Retina (tissue), 1 donor: Measurements from ENCODE around the gene WDR17.

Experiments used
- DNase-seq: peaks from one replicate; pipeline ENCODE4 v3.0.0-alpha.2; 2016

WDR17 gene

GRCh38 chr4:176102414-176103063 lies 36.9 kb downstream of the WDR17 start:
- DNase-seq: no peak

- DNase-seq: no peak
Measured at GRCh38 chr4:176107695-176108094, 42.1 kb downstream of the WDR17 start.

DNA sequence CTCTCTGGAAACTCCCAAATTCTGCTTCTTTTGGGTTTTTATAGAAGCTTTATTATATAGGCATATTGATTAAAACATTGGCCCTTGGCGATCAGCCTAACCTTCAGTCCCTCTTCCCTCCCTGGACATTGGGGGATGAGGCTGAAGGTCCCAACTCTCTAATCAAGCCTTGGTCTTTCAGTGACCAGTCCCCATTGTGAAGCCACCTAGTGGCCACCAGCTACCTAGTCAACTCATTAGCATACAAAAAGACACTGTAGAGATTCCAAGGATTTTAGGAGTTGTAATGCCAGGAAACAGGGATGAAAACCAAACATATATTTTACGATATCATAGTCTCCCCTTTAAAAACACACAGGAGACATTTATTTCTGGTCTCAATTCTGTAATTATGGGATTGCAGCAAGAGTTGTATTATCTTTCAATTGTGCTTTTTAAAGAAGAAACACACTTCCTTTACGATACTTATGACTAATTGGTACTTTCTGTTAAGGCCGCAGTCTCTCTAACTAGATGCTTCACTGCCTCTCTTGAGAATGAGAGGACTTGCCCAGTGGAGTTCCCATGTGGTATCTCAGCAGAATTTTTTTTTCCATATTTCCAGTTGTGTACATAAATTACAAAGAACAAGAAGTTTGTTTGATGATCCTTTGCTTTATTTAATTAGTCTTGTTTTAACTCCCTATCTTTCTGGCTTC lies 58.2 kb downstream of the WDR17 start:
- DNase-seq: peak; percentile 19

DNA sequence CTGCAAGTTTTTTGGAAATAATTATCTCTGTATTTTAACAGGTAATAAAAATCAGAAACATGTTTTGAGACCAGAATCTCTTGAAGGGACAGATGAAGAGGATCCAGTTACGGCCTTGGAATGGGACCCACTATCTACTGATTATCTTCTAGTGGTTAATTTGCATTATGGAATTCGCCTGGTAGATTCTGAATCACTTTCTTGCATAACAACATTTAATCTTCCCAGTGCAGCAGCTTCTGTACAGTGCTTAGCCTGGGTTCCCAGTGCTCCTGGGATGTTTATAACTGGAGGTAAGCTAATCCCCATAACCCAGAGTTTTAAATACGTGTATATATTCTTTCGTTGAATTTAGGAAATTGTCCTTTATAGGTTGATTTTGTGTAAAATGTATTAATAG lies 59.4 kb downstream of the WDR17 start:
- no peak for DNase-seq

DNA sequence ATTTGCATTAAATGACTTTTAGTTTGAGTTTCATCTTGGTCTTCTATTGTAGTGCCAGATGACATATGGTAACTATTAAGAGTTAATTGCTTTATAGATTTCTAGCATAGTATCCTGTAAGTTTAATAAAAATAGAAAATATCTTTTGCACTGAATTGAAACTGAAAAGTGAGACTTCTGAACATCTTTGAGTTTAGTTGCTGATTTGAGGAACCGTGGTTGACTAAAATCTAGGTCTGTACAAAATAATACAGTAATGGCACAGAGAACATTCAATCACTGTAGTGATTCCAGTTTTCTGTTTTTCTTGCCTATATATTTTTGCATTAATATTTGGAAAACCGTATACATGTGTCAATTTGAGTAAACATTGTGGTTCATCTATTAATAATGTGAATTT lies 69.0 kb downstream of the WDR17 start:
- no peak for DNase-seq

DNA sequence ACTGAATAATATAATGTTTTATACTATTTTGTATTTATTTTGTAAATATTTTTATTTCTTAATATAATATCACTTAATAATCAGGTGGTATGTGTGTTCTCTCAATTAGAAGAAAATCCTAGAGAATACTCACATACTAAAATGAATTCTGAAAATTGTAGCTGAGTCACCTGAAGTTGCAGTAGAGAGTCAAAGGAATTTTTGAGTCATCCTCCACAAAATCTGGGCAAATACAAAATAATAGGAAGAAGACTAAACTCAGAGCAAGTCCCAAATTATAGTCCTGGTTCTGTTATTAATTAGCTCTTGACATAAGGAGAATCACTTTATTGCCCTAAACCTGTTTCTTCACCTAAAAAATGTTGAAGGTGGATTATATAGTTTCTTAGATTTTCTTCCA lies 72.0 kb downstream of the WDR17 start:
- no peak for DNase-seq

DNA sequence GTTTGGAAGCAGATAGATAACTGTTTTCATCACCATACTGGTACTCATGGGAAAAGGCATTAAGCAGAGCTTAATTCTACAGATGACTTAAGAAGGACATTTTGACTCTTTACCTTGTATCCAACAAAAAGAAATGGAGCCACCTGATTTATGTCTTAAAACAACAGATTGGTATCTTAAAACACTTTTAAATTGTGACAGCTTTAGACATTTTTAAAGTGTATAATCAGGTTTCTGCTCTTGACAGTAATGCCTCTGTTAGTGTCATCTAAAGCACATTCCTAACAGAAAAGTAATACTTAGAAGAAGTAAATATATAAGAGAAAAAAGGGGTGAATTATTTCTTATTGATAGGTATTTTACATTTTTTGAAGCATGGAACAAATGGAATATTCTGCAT lies 73.9 kb downstream of the WDR17 start:
- no peak for DNase-seq

- DNase-seq: no peak
Measured at GRCh38 chr4:176142253-176142652, 76.6 kb downstream of the WDR17 start.

GRCh38 chr4:176149680-176150355 lies 84.2 kb downstream of the WDR17 start:
- DNase-seq: no peak

GRCh38 chr4:176150356-176150682 lies 84.7 kb downstream of the WDR17 start:
- no peak for DNase-seq

- DNase-seq: no peak
Measured at GRCh38 chr4:176150704-176151103, 85.1 kb downstream of the WDR17 start.

DNA sequence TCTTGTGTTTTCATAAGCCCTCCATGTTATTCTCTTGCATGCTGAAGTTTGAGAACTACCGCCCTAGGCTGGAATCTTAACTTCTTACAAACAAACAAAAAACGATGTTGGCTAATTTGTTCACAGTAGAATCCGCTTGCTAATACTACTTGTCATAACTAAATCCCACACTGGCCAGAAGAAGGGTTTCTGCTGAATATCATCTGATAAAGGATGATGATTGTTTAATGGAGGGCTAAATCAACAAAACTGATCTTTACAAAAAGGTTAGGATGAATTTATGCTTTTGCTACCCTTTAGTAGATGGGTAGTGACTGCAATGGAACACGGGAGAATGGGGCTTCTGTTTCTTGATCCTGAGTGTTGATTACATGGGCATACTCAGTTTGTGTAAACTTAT lies 87.5 kb downstream of the WDR17 start:
- DNase-seq: no peak

- DNase-seq: no peak
Measured at GRCh38 chr4:176156656-176157055, 91.0 kb downstream of the WDR17 start.

DNA sequence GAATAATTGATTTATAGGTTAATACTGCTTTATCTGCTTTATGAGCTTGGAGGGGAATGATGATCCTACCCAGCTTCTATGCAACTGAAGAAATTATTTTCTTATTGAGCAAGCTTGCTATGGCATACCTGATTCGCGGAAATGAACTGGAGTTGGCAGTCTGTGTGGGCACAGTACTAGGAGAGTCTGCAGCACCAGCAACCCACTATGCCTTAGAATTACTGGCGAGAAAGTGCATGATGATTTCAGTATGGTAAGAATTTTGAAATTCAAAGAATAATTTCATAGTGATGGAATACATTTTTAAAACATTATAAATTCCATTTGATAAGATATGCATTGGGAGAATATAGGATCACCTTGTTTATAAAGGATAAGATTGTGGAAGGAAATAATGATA lies 97.4 kb downstream of the WDR17 start:
- DNase-seq: no peak

DNA sequence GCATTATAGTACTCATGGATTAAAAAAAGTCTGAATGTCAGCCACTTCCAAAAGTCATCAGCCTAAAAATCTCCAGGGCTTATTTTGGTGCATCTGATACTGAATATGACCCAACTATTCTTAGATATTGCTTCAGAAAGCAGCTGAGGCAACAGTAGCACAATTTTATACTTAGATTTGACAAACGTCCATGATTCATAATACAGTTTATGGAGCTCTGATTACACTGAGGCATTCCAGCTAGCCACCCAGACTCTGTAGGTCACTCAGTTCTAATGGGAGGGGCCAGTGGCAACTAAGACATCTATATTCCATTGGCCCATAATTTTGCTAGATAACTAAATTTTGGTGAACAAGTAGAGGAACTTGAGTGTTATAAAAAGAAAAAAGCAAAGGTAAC lies 119.4 kb downstream of the WDR17 start:
- DNase-seq: no peak

DNA sequence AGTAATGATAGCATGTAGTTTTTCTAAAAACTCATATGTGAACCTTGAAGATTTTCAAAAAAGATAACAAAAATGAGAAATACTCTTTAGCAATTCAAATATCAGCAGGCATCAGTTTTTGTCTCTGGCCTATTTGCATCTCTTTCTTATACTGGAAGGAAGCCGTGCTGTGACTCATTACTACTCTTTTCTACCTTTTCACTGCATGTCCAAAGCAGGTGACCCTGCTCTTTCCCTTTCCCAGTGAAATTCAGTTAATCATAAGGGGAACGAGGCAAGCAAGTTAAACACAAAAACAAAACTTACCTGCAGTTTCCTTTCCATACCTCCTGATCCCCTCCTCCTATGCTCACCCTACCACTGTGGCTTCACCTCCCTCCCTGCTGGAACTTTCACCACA lies 120.4 kb downstream of the WDR17 start:
- no peak for DNase-seq

- DNase-seq: no peak
Measured at GRCh38 chr4:176186671-176187395, 121.2 kb downstream of the WDR17 start.

- no peak for DNase-seq
Measured at GRCh38 chr4:176187624-176188023, 122.0 kb downstream of the WDR17 start.

GRCh38 chr4:176188654-176189053 lies 123.0 kb downstream of the WDR17 start:
- no peak for DNase-seq

- DNase-seq: no peak
Measured at GRCh38 chr4:176189891-176190795, 124.5 kb downstream of the WDR17 start.

DNA sequence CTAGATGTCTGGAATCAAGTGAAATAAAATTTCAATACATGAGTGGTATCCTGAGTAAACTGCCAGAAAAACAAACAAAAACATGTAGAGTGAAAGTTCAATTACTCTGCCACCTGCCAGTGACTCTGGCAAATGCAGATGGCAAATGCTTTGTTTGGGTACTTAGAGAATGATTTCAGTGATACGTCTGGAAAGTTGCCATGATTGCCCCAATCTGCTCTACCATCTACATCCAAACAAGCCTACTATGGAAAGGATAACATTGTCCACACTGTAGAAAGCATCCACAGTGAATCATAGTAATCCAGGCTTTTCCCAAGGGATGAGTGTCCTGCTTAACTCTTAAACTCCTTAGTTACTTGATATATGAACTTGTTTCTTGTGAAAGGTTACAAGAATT lies 126.3 kb downstream of the WDR17 start:
- no peak for DNase-seq

DNA sequence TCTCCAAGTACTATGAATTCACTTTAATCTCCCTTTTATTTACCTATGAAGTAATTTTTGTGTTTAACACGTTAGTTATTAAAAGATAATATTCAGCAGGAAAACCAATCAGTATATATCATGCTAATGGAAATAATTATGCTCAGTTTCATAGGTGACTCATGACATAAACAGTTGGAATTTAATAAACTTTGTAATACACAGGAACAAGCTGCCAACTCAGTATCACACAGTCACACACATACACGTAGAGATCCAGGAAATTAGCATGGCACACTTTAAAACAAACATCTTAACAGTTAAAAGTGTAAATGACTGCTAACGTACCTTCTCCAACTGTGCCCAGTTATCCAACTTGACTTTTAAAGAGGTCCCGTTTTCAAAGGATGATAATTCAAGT lies 127.5 kb downstream of the WDR17 start:
- no peak for DNase-seq

- DNase-seq: no peak
Measured at GRCh38 chr4:176193938-176194337, 128.3 kb downstream of the WDR17 start.
